GM18505 (cell line): ENCODE results near the gene SFSWAP.

Experiments used
- ATAC-seq: cut with Tn5 transposase; IDR thresholded peaks from one replicate; pipeline ENCODE4 v1.9.1; 2021; ENCODE audit not compliant: unreplicated experiment
- POLR2A ChIP-seq: IDR thresholded peaks from 4 replicates; pipeline ENCODE4 v1.6.1; 2011; ENCODE audit warnings: borderline replicate concordance; ENCODE audit not compliant: insufficient read depth, insufficient read length; ENCODE audit errors: extremely low read depth

The SFSWAP gene

GRCh38 chr12:131830335-131830913 lies 119.5 kb downstream of the SFSWAP start:
- no peak for TF ChIP-seq POLR2A
- ATAC-seq, result no peak

GRCh38 chr12:131830914-131831571 lies 120.2 kb downstream of the SFSWAP start:
- TF ChIP-seq POLR2A, result no peak
- no peak for ATAC-seq

- no peak for TF ChIP-seq POLR2A
- ATAC-seq, result no peak
Observed at GRCh38 chr12:131831635-131832041, 120.7 kb downstream of the SFSWAP start.

GRCh38 chr12:131832321-131833231 lies 121.7 kb downstream of the SFSWAP start:
- no peak for TF ChIP-seq POLR2A
- ATAC-seq, result no peak

GRCh38 chr12:131833288-131833895 lies 122.5 kb downstream of the SFSWAP start:
- no peak for ATAC-seq
- no peak for TF ChIP-seq POLR2A

- ATAC-seq, result no peak
- TF ChIP-seq POLR2A, result no peak
Observed at GRCh38 chr12:131833896-131834641, 123.2 kb downstream of the SFSWAP start.

GRCh38 chr12:131834798-131835615 lies 124.1 kb downstream of the SFSWAP start:
- no peak for ATAC-seq
- TF ChIP-seq POLR2A, result no peak

- TF ChIP-seq POLR2A, result no peak
- no peak for ATAC-seq
Observed at GRCh38 chr12:131835616-131836171, 124.8 kb downstream of the SFSWAP start.

- no peak for TF ChIP-seq POLR2A
Observed at GRCh38 chr12:131836193-131836592, 125.3 kb downstream of the SFSWAP start.

GRCh38 chr12:131836714-131837397 lies 126.0 kb downstream of the SFSWAP start:
- ATAC-seq, result no peak

More at GRCh38 chr12:131836193-131836592, 125.3 kb downstream of the SFSWAP start:
- no peak for ATAC-seq

More at GRCh38 chr12:131836714-131837397, 126.0 kb downstream of the SFSWAP start:
- TF ChIP-seq POLR2A, result no peak
